ENCODE data around the gene RTEL1. TPM values are rescaled to one million over a fixed set of nuclear protein-coding genes. Genes with fewer than 3 reads are reported as not detected.

RTEL1 gene
- total and polyA plus RNA-seq, 9 of the 15 experiments (the other 6 are each of a cell fraction or from before 2014, with no cell fraction given) = 0.36 to 61.0 (median 17.9) TPM

- 78% methylated on average over 12 of the region's 13 CpGs for WGBS (ENCODE audit: insufficient coverage, low coverage, missing lambda C conversion rate)
- Histone ChIP-seq H3K9me3 (replicated peaks; ENCODE audit: control insufficient read depth, insufficient read depth, low read depth, low read length) (no peaks in the 10 kb centered on the region), H4K20me1 (replicated peaks; ENCODE audit: control insufficient read depth, insufficient read depth, low read length) (peaks cover 16% of the 10 kb centered on the region), H3K27ac (ENCODE audit: extremely low read depth, low read depth, low read length) (no peak overlapping the region), H2AFZ (ENCODE audit: low read depth, low read length) (no peak overlapping the region), H3K79me2 (ENCODE audit: control insufficient read depth, insufficient read depth, low read length) (peaks cover 30% of the 10 kb centered on the region), H3K4me3 (no peak overlapping the region), H3K9me1 (ENCODE audit: control insufficient read depth, insufficient read depth, low read length) (no peaks in the 10 kb centered on the region), H3K4me1 (replicated peaks in 1 of 2; ENCODE audit: control insufficient read depth in 2 of 2, insufficient read depth in 2 of 2, low read length in 2 of 2) (peaks cover 15 to 81% of the 10 kb centered on the region in 2 experiments), H3K4me2 (ENCODE audit: insufficient read depth, low read length) (no peak overlapping the region), H3K9ac (ENCODE audit: insufficient read depth in 1 of 2, low read depth in 2 of 2, low read length in 2 of 2) (peak overlapping the region in 1 of 2 experiments; percentile 36; a peak in 1 of 4 replicates), H3K36me3 (ENCODE audit: control insufficient read depth, insufficient read depth, low read length) (peaks cover 39% of the 10 kb centered on the region), H3K27me3 (ENCODE audit: control insufficient read depth in 2 of 2, insufficient read depth in 2 of 2, low read length in 2 of 2) (no peaks in the 10 kb centered on the region)
- no TSS peak for BruUV-seq (replicated peaks)
- ATAC-seq (no peak), DNase-seq (ENCODE audit: extremely low read depth in 1 of 4, low spot score in 3 of 4) (peak in 2 of 4 experiments; percentile 3 to 8), FAIRE-seq (no peak)
- intact Hi-C loops (cut with micrococcal nuclease) = loop anchor here (10.0 kb wide), 2 partner anchors 82 to 168 kb away; partner anchors contain the start of gene PTK6
- TF ChIP-seq HMG20B (CRISPR knock-in tag; IDR thresholded peaks at IDR 0.05) = no peak
- TF ChIP-seq POLR2A (conservative IDR thresholded peaks at IDR 0.05) = peak; percentile 50; the same call in 1 of the 2 replicates
- ChIA-PET POLR2A (interaction anchor here (0.7 to 0.8 kb wide), 2 partner anchors 78 to 167 kb away, joined by 3 read pairs; no protein-coding TSS in a partner anchor), CTCF (ENCODE audit: low intra/inter-chr PET ratio) (no interaction called here)
- in situ Hi-C loops (cut with MboI) = no loop called here
Measured at GRCh38 chr20:63702751-63703470, 44.8 kb downstream of the RTEL1 start.

- Histone ChIP-seq H3K79me2 (ENCODE audit: control insufficient read depth, insufficient read depth, low read length) (peaks cover 36% of the 10 kb centered on the region), H4K20me1 (replicated peaks; ENCODE audit: control insufficient read depth, insufficient read depth, low read length) (peaks cover 18% of the 10 kb centered on the region), H3K4me3 (no peak overlapping the region), H3K27me3 (ENCODE audit: control insufficient read depth in 2 of 2, insufficient read depth in 2 of 2, low read length in 2 of 2) (no peaks in the 10 kb centered on the region), H3K9me3 (replicated peaks; ENCODE audit: control insufficient read depth, insufficient read depth, low read depth, low read length) (no peaks in the 10 kb centered on the region), H3K9me1 (ENCODE audit: control insufficient read depth, insufficient read depth, low read length) (no peaks in the 10 kb centered on the region), H3K9ac (ENCODE audit: insufficient read depth in 1 of 2, low read depth in 2 of 2, low read length in 2 of 2) (no peak overlapping the region; a peak in 1 of 4 replicates), H3K36me3 (ENCODE audit: control insufficient read depth, insufficient read depth, low read length) (peaks cover 39% of the 10 kb centered on the region), H3K4me1 (replicated peaks in 1 of 2; ENCODE audit: control insufficient read depth in 2 of 2, insufficient read depth in 2 of 2, low read length in 2 of 2) (peaks cover 16 to 81% of the 10 kb centered on the region in 2 experiments), H3K4me2 (ENCODE audit: insufficient read depth, low read length) (no peak overlapping the region), H3K27ac (ENCODE audit: extremely low read depth, low read depth, low read length) (no peak overlapping the region), H2AFZ (ENCODE audit: low read depth, low read length) (no peak overlapping the region)
- CTCF ChIA-PET (ENCODE audit: low intra/inter-chr PET ratio) = interaction anchor here (0.6 kb wide), 1 partner anchor 161 kb away, joined by 4 read pairs; no protein-coding TSS in a partner anchor
- FAIRE-seq (no peak), DNase-seq (ENCODE audit: extremely low read depth in 1 of 4, low spot score in 3 of 4) (peak in 2 of 4 experiments; percentile 6 to 9), ATAC-seq (no peak)
- POLR2A ChIA-PET = interaction anchor here (0.7 to 0.8 kb wide), 2 partner anchors 79 to 167 kb away, joined by 3 read pairs; no protein-coding TSS in a partner anchor
- no peak for TF ChIP-seq POLR3A (IDR thresholded peaks at IDR 0.05; ENCODE audit: borderline replicate concordance, extremely low read depth, insufficient read depth, insufficient read length)
- TF ChIP-seq RBFOX2 (IDR thresholded peaks at IDR 0.05; ENCODE audit: low read depth, low read length) = peak; percentile 63
- TF ChIP-seq TAF7 (tag; IDR thresholded peaks at IDR 0.05) = no peak
- peak; percentile 18; the same call in 1 of the 2 replicates for TF ChIP-seq POLR2A (conservative IDR thresholded peaks at IDR 0.05)
- TF ChIP-seq POLR2G (IDR thresholded peaks at IDR 0.05; ENCODE audit: low read depth, low read length) = peak; percentile 64
- no peak for TF ChIP-seq PHB2 (IDR thresholded peaks at IDR 0.05; ENCODE audit: low read depth)
- in situ Hi-C loops (cut with MboI) = no loop called here
- intact Hi-C loops (cut with micrococcal nuclease) = loop anchor here (10.0 kb wide), 2 partner anchors 81 to 169 kb away; partner anchors contain the start of gene PTK6
- BruUV-seq (replicated peaks) = no TSS peak
- WGBS (ENCODE audit: insufficient coverage, low coverage, missing lambda C conversion rate) = 84% methylated on average over 7 of the region's 15 CpGs
Measured at GRCh38 chr20:63703471-63703975, 45.4 kb downstream of the RTEL1 start.
